Prostate gland (tissue), 2 donors: ENCODE measurements around the gene TCF7L2. TPM values are rescaled to one million over a fixed set of nuclear protein-coding genes. Genes with fewer than 3 reads are reported as not detected.

Experiments used
- DNase-seq: peaks from one replicate; pipeline ENCODE4 v3.0.0-alpha.2; 2019; ENCODE audit warnings: low spot score
- H3K27ac ChIP-seq, 2 donors: fragments of 200-600 bp; sonication (generic); 2 replicates each; pipeline ENCODE4 v1.5.1; 2017 to 2019
- H3K27me3 ChIP-seq: fragments of 200-600 bp; sonication (generic); replicated peaks from 2 replicates; pipeline ENCODE4 v1.5.1; 2019; ENCODE audit not compliant: insufficient read depth
- H3K36me3 ChIP-seq, 2 donors: fragments of 200-600 bp; sonication (generic); 1 replicate in 1 of 2; 2 replicates in 1 of 2; pipeline versions ENCODE4 v1.5.1 to v1.8.1; 2017 to 2019
- H3K4me1 ChIP-seq: fragments of 200-600 bp; sonication (generic); replicated peaks from 2 replicates; pipeline ENCODE4 v1.5.1; 2019
- H3K4me3 ChIP-seq, 2 donors: fragments of 200-600 bp; sonication (generic); 2 replicates each; pipeline ENCODE4 v1.5.1; 2017 to 2019
- H3K9me3 ChIP-seq: fragments of 200-600 bp; sonication (generic); 2 replicates; pipeline ENCODE4 v1.5.1; 2017
- POLR2A ChIP-seq: fragments of 450-650 bp; IDR thresholded peaks from one replicate; pipeline ENCODE4 v1.6.1; 2016; ENCODE audit warnings: antibody characterized with exemption, mild to moderate bottlenecking
- POLR2AphosphoS5 ChIP-seq: sonication (generic); formaldehyde crosslinking; IDR thresholded peaks from one replicate; pipeline ENCODE4 v1.6.1; 2017; ENCODE audit warnings: antibody characterized with exemption
- WGBS: methylation state at CpG from one replicate; pipeline ENCODE4 v1.1.5; 2018; 5-methylcytosine and 5-hydroxymethylcytosine counted together
- intact Hi-C: fragments of 100-400 bp; cut with DNase I; formaldehyde crosslinking; loops from one replicate; pipeline ENCODE4 v1.14.2; 2022
- total RNA-seq, 2 donors: library from RNA; depleted of rRNA; stranded (reverse); fragments of >200 nt; gene quantifications; one replicate each; pipeline ENCODE4 v1.1.0, GENCODE V29; 2016
- TF ChIP-seq, protein P1 (sequence below), 4 experiments: fragments of 200-600 bp in 2 of 4; fragments of 450-650 bp in 2 of 4; sonication (generic) in 2 of 4; IDR thresholded peaks; 1 replicate in 3 of 4; 2 replicates in 1 of 4; pipeline ENCODE4 v1.5.1; 2016 to 2019; ENCODE audit warnings: antibody characterized with exemption in 4 of 4, mild to moderate bottlenecking in 2 of 4, moderate library complexity in 2 of 4

TCF7L2 gene
- total RNA-seq, 2 donors from 2014 or later, result 9.8 to 29.8 TPM

DNA sequence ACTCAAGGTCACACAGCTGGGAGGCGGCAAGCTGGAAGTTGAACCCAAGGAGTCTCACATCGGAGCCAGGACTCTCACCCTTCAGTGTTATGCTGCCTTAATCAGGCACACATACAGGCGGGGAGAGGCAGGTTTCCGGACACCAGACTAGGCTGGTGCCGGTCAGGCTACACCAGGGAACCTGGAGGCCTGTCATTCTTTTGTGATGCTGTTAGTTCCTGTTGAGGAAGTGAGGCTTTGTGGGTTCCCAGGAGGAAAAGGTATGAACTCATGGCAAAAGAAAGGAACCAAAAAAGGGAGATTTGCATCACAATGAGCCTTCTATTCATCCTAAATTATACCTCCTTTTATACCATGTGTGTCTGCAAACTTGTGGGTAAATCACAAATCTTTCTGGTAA is 103.8 kb downstream of the TCF7L2 start:
- H3K27me3 ChIP-seq, result no peaks in the 10 kb centered on the region
- H3K36me3 ChIP-seq, result no peaks in the 10 kb centered on the region
- intact Hi-C loops, result no loop called here
- TF ChIP-seq POLR2AphosphoS5 (no peak), POLR2A (no peak)
- TF ChIP-seq, protein P1, sequence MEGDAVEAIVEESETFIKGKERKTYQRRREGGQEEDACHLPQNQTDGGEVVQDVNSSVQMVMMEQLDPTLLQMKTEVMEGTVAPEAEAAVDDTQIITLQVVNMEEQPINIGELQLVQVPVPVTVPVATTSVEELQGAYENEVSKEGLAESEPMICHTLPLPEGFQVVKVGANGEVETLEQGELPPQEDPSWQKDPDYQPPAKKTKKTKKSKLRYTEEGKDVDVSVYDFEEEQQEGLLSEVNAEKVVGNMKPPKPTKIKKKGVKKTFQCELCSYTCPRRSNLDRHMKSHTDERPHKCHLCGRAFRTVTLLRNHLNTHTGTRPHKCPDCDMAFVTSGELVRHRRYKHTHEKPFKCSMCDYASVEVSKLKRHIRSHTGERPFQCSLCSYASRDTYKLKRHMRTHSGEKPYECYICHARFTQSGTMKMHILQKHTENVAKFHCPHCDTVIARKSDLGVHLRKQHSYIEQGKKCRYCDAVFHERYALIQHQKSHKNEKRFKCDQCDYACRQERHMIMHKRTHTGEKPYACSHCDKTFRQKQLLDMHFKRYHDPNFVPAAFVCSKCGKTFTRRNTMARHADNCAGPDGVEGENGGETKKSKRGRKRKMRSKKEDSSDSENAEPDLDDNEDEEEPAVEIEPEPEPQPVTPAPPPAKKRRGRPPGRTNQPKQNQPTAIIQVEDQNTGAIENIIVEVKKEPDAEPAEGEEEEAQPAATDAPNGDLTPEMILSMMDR (IDR thresholded peaks at IDR 0.05), result no peak
- DNase-seq, result no peak
- no peaks in the 10 kb centered on the region for H3K9me3 ChIP-seq
- H3K27ac ChIP-seq, result no peak overlapping the region
- 85% methylated on average over 5 of the region's 5 CpGs for WGBS
- H3K4me1 ChIP-seq, result peaks cover 6% of the 10 kb centered on the region
- no peak overlapping the region for H3K4me3 ChIP-seq

DNA sequence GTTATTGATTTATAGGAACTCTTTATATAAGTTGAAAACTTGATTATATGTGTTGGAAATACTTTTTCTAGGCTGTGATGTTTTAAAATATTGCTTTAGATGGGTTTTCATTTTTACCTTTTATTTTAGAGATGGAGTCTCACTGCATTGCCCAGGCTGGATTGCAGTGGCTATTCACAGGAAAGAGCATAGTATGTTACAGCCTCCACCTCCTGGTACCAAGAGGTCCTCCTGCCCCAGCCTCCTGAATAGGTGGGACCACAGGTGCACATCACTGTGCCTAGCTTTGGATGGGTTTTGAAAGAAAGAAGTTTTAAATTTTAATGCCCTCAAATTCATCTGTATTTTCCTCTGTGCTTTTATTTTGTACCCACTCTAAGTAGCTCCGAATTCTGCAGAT is 105.4 kb downstream of the TCF7L2 start:
- no peak overlapping the region for H3K27ac ChIP-seq
- WGBS, result 100% methylated on average over 1 of the region's 1 CpG
- no peaks in the 10 kb centered on the region for H3K36me3 ChIP-seq
- no peak overlapping the region for H3K4me3 ChIP-seq
- H3K4me1 ChIP-seq, result peaks cover 6% of the 10 kb centered on the region
- DNase-seq, result no peak
- H3K27me3 ChIP-seq, result no peaks in the 10 kb centered on the region
- TF ChIP-seq, protein P1 (IDR thresholded peaks at IDR 0.05), result no peak
- TF ChIP-seq POLR2A (no peak), POLR2AphosphoS5 (no peak)
- H3K9me3 ChIP-seq, result no peaks in the 10 kb centered on the region
- intact Hi-C loops, result no loop called here

- Histone ChIP-seq H3K4me1 (peaks cover 6% of the 10 kb centered on the region), H3K4me3 (no peak overlapping the region), H3K36me3 (no peaks in the 10 kb centered on the region), H3K27ac (no peak overlapping the region), H3K27me3 (no peaks in the 10 kb centered on the region), H3K9me3 (no peaks in the 10 kb centered on the region)
- 88% methylated on average over 5 of the region's 5 CpGs for WGBS
- TF ChIP-seq POLR2A (no peak), POLR2AphosphoS5 (no peak)
- TF ChIP-seq, protein P1 (IDR thresholded peaks at IDR 0.05), result no peak
- DNase-seq, result no peak
- intact Hi-C loops, result no loop called here
Measured at GRCh38 chr10:113056030-113056429, 106.0 kb downstream of the TCF7L2 start.

DNA sequence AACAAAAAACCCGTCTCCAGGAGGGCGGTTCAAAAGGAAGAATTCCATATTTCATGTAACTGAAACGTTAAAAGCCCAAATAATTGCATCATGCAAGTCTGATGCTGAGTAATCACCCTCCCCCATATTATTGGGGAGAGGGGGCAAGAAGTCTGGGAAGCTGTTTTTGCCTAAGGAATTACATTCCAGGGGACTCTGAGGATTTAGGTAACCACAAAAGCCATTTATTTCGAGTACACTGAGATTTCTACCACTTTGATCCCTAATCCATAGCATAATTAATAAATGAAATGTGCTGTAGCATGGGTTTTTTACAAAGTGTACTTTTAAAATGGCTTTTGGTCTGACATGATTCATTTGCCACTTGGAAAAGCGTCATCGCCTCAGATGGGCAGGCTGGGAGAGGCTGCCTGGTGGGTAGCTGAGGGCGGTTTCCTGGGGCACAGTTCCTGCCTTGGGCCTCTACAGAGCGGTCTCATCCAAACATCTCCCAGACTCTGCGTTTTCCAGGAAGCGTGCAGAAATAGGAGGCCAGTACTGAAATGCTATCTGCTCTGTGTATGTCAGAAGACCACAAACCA is 106.5 kb downstream of the TCF7L2 start:
- TF ChIP-seq, protein P1 (IDR thresholded peaks at IDR 0.05), result no peak
- TF ChIP-seq POLR2AphosphoS5 (no peak), POLR2A (no peak)
- 74% methylated on average over 10 of the region's 10 CpGs for WGBS
- no peaks in the 10 kb centered on the region for H3K36me3 ChIP-seq
- intact Hi-C loops, result no loop called here
- no peak overlapping the region for H3K27ac ChIP-seq
- peaks cover 6% of the 10 kb centered on the region for H3K4me1 ChIP-seq
- no peaks in the 10 kb centered on the region for H3K9me3 ChIP-seq
- H3K4me3 ChIP-seq, result no peak overlapping the region
- no peak for DNase-seq
- no peaks in the 10 kb centered on the region for H3K27me3 ChIP-seq

- no peak for DNase-seq
- no peak overlapping the region for H3K4me3 ChIP-seq
- no peak overlapping the region for H3K27ac ChIP-seq
- H3K9me3 ChIP-seq, result no peaks in the 10 kb centered on the region
- TF ChIP-seq POLR2AphosphoS5, result no peak
- no peak for TF ChIP-seq POLR2A
- TF ChIP-seq, protein P1 (IDR thresholded peaks at IDR 0.05), result no peak
- intact Hi-C loops, result no loop called here
- 55% methylated on average over 6 of the region's 6 CpGs for WGBS
- no peaks in the 10 kb centered on the region for H3K27me3 ChIP-seq
- H3K36me3 ChIP-seq, result no peaks in the 10 kb centered on the region
- H3K4me1 ChIP-seq, result peaks cover 6% of the 10 kb centered on the region
Measured at GRCh38 chr10:113057948-113058522, 108.0 kb downstream of the TCF7L2 start.
